HepG2 (cell line): ENCODE results near the gene VAMP2. TPM values are rescaled to one million over a fixed set of nuclear protein-coding genes. Genes with fewer than 3 reads are reported as not detected.

ENCODE experiments used
- GATA4 ChIP-seq: sonication (generic); IDR thresholded peaks from 2 replicates; pipeline ENCODE4 v1.6.1; 2016; ENCODE audit warnings: antibody characterized with exemption, low read depth, borderline replicate concordance
- GTF3A ChIP-seq: sonication (generic); formaldehyde crosslinking; conservative IDR thresholded peaks from 2 replicates; pipeline ENCODE4 v1.4.0; 2020; ENCODE audit warnings: mild to moderate bottlenecking, missing genetic modification reagents
- IKZF4 ChIP-seq: sonication (generic); formaldehyde crosslinking; IDR thresholded peaks from 2 replicates; pipeline ENCODE4 v1.5.1; 2020; ENCODE audit warnings: borderline replicate concordance, mild to moderate bottlenecking, low read depth, missing genetic modification reagents; ENCODE audit errors: not compliant biosample characterization
- KAT8 ChIP-seq: IDR thresholded peaks from 2 replicates; pipeline ENCODE4 v1.6.1; 2016; ENCODE audit warnings: missing genetic modification reagents, missing compliant biosample characterization
- MBD4 ChIP-seq: IDR thresholded peaks from 2 replicates; pipeline ENCODE4 v1.6.1; 2012; ENCODE audit warnings: low read length, inconsistent platforms, borderline replicate concordance
- SMAD3 ChIP-seq: sonication (generic); formaldehyde crosslinking; IDR thresholded peaks from 2 replicates; pipeline ENCODE4 v1.4.0; 2020; ENCODE audit warnings: missing genetic modification reagents
- ZNF124 ChIP-seq: sonication (generic); formaldehyde crosslinking; IDR thresholded peaks from 2 replicates; pipeline ENCODE4 v1.4.0; 2020; ENCODE audit warnings: missing genetic modification reagents
- ZNF34 ChIP-seq: sonication (generic); formaldehyde crosslinking; IDR thresholded peaks from 2 replicates; pipeline ENCODE4 v1.4.0; 2020; ENCODE audit warnings: mild to moderate bottlenecking, missing genetic modification reagents, borderline replicate concordance
- ZNF382 ChIP-seq: sonication (generic); formaldehyde crosslinking; IDR thresholded peaks from 2 replicates; pipeline ENCODE4 v1.5.0; 2020; ENCODE audit warnings: missing genetic modification reagents, mild to moderate bottlenecking, borderline replicate concordance
- ZNF414 ChIP-seq: sonication (generic); formaldehyde crosslinking; IDR thresholded peaks from 2 replicates; pipeline ENCODE4 v1.5.0; 2020; ENCODE audit warnings: missing genetic modification reagents
- ZNF598 ChIP-seq: sonication (generic); formaldehyde crosslinking; IDR thresholded peaks from 2 replicates; pipeline ENCODE4 v1.5.1; 2020; ENCODE audit warnings: mild to moderate bottlenecking, missing genetic modification reagents, borderline replicate concordance
- ZNF792 ChIP-seq: IDR thresholded peaks from 2 replicates; pipeline ENCODE4 v1.6.1; 2016
- polyA plus RNA-seq, 8 experiments: library from polyadenylated mRNA; depleted of rRNA in 3 of 8; stranded (reverse) in 7 of 8; unstranded in 1 of 8; fragments of >200 nt; fragmentation: Illumina TruSeq in 4 of 8; extraction: Trizol in 4 of 8; gene quantifications; 2 replicates each; pipeline versions ENCODE4 v1.2.1 to v1.2.3, GENCODE V29; 2011 to 2016; ENCODE audit warnings: low read depth in 4 of 8, missing spikeins in 1 of 8, mixed read lengths in 1 of 8; ENCODE audit not compliant: insufficient read depth in 1 of 8
- total RNA-seq, 5 experiments: library from RNA; depleted of rRNA; stranded (reverse); fragments of >200 nt; fragmentation: Illumina TruSeq; extraction: Trizol; gene quantifications; 2 replicates each; pipeline ENCODE4 v1.2.3, GENCODE V29; 2016; ENCODE audit warnings: low read depth in 1 of 5
- TF ChIP-seq, protein P1 (sequence below): sonication (generic); formaldehyde crosslinking; IDR thresholded peaks from 2 replicates; pipeline ENCODE4 v1.9.0; 2021; ENCODE audit warnings: mild to moderate bottlenecking, missing genetic modification reagents
- TF ChIP-seq, protein P2 (sequence below): sonication (generic); formaldehyde crosslinking; IDR thresholded peaks from 2 replicates; pipeline ENCODE4 v1.4.0; 2020; ENCODE audit warnings: missing genetic modification reagents; ENCODE audit errors: not compliant biosample characterization
- TF ChIP-seq, protein P3 (sequence below): IDR thresholded peaks from 2 replicates; pipeline ENCODE4 v1.6.1; 2016; ENCODE audit warnings: low read depth, missing genetic modification reagents, missing compliant biosample characterization

The VAMP2 gene
- total and polyA plus RNA-seq, 2 of the 13 experiments (the other 11 are each of a cell fraction or from before 2014, with no cell fraction given), result 3.9 to 17.2 TPM

- TF ChIP-seq, protein P1, sequence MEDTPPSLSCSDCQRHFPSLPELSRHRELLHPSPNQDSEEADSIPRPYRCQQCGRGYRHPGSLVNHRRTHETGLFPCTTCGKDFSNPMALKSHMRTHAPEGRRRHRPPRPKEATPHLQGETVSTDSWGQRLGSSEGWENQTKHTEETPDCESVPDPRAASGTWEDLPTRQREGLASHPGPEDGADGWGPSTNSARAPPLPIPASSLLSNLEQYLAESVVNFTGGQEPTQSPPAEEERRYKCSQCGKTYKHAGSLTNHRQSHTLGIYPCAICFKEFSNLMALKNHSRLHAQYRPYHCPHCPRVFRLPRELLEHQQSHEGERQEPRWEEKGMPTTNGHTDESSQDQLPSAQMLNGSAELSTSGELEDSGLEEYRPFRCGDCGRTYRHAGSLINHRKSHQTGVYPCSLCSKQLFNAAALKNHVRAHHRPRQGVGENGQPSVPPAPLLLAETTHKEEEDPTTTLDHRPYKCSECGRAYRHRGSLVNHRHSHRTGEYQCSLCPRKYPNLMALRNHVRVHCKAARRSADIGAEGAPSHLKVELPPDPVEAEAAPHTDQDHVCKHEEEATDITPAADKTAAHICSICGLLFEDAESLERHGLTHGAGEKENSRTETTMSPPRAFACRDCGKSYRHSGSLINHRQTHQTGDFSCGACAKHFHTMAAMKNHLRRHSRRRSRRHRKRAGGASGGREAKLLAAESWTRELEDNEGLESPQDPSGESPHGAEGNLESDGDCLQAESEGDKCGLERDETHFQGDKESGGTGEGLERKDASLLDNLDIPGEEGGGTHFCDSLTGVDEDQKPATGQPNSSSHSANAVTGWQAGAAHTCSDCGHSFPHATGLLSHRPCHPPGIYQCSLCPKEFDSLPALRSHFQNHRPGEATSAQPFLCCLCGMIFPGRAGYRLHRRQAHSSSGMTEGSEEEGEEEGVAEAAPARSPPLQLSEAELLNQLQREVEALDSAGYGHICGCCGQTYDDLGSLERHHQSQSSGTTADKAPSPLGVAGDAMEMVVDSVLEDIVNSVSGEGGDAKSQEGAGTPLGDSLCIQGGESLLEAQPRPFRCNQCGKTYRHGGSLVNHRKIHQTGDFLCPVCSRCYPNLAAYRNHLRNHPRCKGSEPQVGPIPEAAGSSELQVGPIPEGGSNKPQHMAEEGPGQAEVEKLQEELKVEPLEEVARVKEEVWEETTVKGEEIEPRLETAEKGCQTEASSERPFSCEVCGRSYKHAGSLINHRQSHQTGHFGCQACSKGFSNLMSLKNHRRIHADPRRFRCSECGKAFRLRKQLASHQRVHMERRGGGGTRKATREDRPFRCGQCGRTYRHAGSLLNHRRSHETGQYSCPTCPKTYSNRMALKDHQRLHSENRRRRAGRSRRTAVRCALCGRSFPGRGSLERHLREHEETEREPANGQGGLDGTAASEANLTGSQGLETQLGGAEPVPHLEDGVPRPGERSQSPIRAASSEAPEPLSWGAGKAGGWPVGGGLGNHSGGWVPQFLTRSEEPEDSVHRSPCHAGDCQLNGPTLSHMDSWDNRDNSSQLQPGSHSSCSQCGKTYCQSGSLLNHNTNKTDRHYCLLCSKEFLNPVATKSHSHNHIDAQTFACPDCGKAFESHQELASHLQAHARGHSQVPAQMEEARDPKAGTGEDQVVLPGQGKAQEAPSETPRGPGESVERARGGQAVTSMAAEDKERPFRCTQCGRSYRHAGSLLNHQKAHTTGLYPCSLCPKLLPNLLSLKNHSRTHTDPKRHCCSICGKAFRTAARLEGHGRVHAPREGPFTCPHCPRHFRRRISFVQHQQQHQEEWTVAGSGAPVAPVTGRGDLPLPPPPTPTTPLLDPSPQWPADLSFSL (CRISPR knock-in tag), result no peak
- no peak; the same call in 1 of the 2 replicates for TF ChIP-seq KAT8 (CRISPR knock-in tag)
- TF ChIP-seq, protein P2, sequence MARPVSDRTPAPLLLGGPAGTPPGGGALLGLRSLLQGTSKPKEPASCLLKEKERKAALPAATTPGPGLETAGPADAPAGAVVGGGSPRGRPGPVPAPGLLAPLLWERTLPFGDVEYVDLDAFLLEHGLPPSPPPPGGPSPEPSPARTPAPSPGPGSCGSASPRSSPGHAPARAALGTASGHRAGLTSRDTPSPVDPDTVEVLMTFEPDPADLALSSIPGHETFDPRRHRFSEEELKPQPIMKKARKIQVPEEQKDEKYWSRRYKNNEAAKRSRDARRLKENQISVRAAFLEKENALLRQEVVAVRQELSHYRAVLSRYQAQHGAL (CRISPR knock-in tag), result no peak
- no peak for TF ChIP-seq IKZF4 (CRISPR knock-in tag)
- no peak; the same call in 1 of the 2 replicates for TF ChIP-seq ZNF414 (CRISPR knock-in tag)
- TF ChIP-seq ZNF598 (CRISPR knock-in tag), result no peak; the same call in 1 of the 2 replicates
- TF ChIP-seq, protein P3, sequence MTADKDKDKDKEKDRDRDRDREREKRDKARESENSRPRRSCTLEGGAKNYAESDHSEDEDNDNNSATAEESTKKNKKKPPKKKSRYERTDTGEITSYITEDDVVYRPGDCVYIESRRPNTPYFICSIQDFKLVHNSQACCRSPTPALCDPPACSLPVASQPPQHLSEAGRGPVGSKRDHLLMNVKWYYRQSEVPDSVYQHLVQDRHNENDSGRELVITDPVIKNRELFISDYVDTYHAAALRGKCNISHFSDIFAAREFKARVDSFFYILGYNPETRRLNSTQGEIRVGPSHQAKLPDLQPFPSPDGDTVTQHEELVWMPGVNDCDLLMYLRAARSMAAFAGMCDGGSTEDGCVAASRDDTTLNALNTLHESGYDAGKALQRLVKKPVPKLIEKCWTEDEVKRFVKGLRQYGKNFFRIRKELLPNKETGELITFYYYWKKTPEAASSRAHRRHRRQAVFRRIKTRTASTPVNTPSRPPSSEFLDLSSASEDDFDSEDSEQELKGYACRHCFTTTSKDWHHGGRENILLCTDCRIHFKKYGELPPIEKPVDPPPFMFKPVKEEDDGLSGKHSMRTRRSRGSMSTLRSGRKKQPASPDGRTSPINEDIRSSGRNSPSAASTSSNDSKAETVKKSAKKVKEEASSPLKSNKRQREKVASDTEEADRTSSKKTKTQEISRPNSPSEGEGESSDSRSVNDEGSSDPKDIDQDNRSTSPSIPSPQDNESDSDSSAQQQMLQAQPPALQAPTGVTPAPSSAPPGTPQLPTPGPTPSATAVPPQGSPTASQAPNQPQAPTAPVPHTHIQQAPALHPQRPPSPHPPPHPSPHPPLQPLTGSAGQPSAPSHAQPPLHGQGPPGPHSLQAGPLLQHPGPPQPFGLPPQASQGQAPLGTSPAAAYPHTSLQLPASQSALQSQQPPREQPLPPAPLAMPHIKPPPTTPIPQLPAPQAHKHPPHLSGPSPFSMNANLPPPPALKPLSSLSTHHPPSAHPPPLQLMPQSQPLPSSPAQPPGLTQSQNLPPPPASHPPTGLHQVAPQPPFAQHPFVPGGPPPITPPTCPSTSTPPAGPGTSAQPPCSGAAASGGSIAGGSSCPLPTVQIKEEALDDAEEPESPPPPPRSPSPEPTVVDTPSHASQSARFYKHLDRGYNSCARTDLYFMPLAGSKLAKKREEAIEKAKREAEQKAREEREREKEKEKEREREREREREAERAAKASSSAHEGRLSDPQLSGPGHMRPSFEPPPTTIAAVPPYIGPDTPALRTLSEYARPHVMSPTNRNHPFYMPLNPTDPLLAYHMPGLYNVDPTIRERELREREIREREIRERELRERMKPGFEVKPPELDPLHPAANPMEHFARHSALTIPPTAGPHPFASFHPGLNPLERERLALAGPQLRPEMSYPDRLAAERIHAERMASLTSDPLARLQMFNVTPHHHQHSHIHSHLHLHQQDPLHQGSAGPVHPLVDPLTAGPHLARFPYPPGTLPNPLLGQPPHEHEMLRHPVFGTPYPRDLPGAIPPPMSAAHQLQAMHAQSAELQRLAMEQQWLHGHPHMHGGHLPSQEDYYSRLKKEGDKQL (CRISPR knock-in tag), result no peak
- peak; percentile 43; the same call in 1 of the 2 replicates for TF ChIP-seq ZNF124 (CRISPR knock-in tag)
- TF ChIP-seq GATA4, result no peak
- peak; percentile 21; the same call in 1 of the 2 replicates for TF ChIP-seq ZNF792 (CRISPR knock-in tag)
- no peak for TF ChIP-seq SMAD3 (CRISPR knock-in tag)
- no peak for TF ChIP-seq GTF3A
- no peak for TF ChIP-seq ZNF34 (CRISPR knock-in tag)
- TF ChIP-seq MBD4, result no peak
- no peak for TF ChIP-seq ZNF382 (CRISPR knock-in tag)
Observed at GRCh38 chr17:8185582-8186445, 23.1 kb upstream of the VAMP2 start (continued).
